Activated CD4-positive, CD25-positive, alpha-beta regulatory T cell treated with anti-CD3 and anti-CD28 coated beads, Interleukin-2, amount 50 U/mL, for 24 hours (primary cell): ENCODE measurements around the gene VSIG8.
A peak's percentile ranks its signal among the peaks of the same experiment; 100 is the strongest.
"Not testable (repeated sequence)": the region's sequence is repeated elsewhere in the genome, so short reads cannot be mapped to it uniquely, and the experiment has no call there.

Source experiments
- ATAC-seq, 2 donors: fragments of 150-1000 bp; cut with Tn5 transposase; one replicate each; pipeline ENCODE4 v1.10.0; 2021; ENCODE audit warnings: mild to moderate bottlenecking in 1 of 2, moderate library complexity in 1 of 2

VSIG8 gene

DNA sequence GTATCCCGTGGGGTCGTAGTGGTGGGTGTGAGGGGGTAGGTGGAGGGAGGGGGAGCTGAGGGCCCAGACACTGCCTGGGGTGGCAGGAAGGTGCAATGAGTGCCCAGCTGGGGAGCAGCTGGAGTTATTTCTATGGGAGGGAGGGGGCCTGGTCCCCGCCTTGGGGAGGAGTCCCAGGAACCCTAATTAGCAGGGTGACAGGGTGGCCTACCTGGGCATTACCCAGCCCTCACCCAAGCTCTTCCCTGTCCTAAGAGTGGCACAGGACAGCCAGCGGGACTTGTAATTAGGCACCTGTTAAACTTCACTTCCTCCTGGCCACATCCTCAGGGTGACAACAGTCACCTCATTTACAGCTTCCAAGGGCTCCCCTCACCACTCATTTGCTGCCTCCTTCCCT, at the start of gene VSIG8:
TSS of gene VSIG8 (minus strand) at position 101 of the 400 bp plus-strand sequence. CDS start 136 bp downstream, outside the sequence.
- ATAC-seq: no peak

- peak in 1 of 2 donors; percentile 34 for ATAC-seq
Observed at GRCh38 chr1:159911326-159912070, 49.0 kb upstream of the VSIG8 start.

GRCh38 chr1:159908031-159908940, 45.8 kb upstream of the VSIG8 start:
- ATAC-seq: no peak

GRCh38 chr1:159906960-159907359, 44.5 kb upstream of the VSIG8 start:
- no peak for ATAC-seq

DNA sequence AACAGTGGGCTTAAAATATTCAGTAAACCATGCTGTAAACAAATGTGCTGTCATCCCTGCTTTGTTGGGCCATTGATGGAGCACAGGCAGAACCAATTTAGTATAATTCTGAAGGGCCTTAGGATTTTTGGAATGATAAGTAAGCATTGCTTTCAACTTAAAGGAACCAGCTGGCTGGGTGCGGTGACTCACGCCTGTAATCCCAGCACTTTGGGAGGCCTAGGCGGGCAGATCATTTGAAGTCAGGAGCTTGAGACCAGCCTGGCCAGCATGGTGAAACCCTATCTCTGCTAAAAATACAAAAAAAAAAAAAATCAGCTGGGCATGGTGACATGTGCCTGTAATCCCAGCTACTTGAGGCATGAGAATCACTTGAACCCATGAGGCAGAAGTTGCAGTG, 41.6 kb upstream of the VSIG8 start:
- ATAC-seq: not testable (repeated sequence)

DNA sequence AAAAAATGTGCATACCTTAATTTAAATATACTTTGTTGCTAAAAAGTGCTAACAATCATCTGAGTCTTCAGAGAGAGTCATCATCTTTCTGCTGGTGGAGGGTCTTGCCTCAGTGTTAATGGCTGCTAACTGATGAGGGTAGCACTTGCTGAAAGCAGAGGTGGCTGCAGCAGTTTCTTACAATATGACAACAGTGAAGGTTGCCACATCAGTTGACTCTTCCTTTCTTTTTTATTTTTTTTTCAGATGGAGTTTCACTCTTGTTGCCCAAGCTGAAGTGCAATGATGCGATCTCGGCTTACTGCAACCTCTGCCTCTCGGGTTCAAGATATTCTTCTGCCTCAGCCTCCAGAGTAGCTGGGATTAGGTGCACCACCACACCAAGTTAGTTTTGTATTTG, 40.1 kb upstream of the VSIG8 start:
- ATAC-seq: no peak

DNA sequence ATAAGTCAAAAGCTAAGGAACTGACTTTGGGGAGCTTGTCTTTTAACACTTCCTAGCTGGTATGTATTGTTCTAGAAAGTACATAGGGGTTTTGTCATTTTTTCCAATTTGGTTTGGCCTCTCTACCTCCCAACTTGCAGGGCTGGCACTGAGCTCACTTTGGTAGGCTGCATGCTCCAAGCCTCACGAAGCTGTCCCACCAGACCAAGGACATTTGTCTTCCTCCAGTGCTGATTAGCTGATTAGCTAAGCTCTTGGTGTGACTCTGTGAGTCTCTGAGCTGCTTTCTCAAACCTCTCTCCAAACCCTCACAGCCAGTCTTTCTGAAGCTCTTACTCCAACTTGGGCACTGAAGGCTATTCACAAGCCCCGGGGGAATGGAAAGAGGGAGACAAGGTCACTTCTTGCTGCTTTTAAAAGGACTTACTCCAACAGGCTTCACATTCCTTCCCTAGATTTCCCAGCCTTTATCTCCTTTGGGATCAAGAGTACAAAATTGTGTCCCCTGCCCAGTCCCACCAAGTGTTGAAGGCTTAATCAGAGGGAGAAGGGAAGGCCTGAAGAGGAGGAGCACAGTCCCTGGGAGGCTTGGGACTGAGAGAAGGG, 38.4 kb upstream of the VSIG8 start:
- no peak for ATAC-seq

DNA sequence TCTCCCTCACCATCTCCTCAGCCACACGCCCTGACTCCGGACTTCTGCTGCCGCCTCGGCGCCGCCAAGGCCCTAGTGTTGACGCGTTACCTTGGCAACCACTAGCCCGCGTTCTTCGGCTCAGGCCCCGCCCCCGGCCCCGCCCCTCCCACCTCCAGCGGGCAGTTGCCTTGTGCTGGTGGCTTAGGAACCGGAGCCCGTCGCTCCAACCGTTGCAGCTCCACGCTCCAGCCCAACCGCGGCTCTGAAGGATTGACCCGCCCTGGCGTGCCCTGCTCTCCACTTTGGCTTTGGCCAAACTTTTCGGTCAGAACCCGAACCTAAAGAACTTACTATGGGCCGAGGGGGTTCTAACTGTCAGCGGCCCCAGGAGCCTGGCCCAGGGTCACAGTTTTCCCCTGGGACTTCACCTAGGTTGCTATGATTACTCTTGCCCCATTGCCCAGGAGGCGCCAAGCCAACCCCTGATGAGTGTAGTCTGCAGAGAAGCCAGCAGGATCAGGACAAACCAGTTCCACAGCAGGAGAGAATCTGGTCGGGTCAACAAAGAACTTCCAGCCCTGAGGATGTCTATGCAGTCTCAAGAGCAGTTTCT, 37.7 kb upstream of the VSIG8 start, which contains the start of gene CFAP45:
TSS of gene CFAP45 (minus strand) at position 80 of the 595 bp plus-strand sequence. CDS start at position 13, 67 bp downstream.
- ATAC-seq: no peak

- ATAC-seq: not testable (repeated sequence)
Observed at GRCh38 chr1:159899634-159900033, 37.2 kb upstream of the VSIG8 start.

DNA sequence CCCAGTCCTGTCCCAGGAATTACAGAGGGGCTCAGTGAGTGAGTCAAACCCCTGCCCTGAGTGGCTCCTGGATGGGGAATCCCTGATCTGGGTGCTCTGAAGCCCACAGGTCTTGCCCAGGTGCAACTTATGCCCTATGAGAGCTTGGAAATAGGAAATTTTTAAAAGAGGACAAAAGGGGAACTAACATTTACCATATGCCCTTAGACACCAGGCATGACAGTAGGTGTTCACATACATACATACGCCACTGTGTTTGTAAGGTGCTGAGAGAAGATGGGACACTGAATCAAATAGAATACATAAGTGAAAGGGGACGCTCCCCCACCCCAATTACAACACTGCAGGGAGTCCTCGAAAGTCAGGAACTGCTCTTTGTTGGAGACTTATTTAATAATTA, 36.1 kb upstream of the VSIG8 start:
- ATAC-seq: no peak

- no peak for ATAC-seq
Observed at GRCh38 chr1:159897962-159898361, 35.5 kb upstream of the VSIG8 start.

- ATAC-seq: no peak
Observed at GRCh38 chr1:159896546-159896930, 34.1 kb upstream of the VSIG8 start.

DNA sequence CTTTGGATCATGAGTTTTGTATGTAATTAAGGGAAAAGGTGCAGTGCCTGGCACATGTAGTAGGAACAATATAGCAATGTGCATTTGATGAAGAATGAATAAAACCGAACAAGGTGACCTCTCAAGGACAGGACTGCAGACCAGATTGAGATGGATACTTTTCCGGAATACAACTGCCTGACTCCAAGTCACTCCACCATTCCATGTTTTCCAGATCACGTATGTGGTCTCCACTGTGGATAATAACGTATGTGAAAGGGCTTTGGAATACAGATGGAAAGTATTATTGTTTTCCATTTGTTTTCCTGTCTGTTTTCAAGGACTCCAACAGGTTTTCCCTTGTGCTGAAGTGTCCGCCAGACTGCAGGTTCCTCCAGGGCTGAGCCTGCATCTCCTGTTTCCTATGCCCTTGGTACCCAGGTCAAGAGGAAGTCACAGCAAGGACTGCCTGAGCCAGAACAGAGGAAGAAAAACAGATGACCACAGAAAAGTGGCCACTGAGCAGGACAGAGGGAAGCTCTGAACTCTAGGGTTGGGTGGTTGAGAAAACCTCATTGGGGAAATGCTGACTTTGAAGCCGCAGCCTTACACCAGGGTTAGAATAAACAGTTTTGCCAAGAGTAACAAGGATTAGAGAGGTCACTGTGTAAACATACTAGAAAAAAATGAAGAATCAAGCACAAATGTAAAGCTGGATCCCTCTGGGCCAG, 33.5 kb upstream of the VSIG8 start:
- ATAC-seq: no peak

- no peak for ATAC-seq
Observed at GRCh38 chr1:159895286-159895685, 32.8 kb upstream of the VSIG8 start.

GRCh38 chr1:159892944-159893343, 30.5 kb upstream of the VSIG8 start:
- ATAC-seq: no peak

DNA sequence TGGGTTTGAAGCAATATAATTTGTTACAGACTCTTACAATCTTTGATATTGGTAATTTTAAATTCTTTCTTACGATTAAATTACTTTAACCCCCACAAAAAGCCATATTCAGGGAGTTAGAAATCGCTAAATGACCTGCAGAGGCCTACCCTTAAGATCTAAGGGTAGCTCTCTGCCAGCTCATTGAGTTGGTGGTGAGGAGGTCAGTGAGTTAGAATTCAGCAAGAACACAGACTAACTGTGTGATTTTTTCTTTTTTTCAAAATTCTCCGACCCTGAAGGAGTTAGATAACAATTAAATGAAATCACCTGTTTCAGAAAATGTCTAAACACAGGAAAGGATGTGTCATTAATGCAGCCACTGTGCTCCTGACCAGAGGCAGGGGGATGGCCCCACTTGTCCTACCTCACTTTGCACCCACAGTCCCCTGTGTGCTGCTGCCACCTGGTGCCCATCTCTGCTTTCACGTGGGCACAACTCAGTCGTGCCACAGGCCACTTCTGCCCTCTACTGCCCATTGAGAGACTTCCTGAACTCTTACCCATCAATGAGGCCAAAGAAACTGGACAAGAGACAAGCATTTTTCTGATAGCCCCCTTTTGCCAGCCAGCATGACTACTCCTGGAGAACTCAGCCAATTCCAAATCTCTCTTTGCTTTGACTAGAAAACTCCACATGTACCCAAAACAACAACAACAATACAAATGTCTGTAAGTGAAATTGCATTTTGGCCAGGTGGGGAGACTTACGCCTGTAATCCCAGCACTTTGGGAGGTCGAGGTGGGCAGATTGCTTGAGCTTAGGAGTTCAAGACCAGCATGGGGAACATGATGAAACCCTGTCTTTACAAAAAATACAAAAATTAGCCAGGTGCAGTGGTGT, 29.1 kb upstream of the VSIG8 start:
- peak; percentile 84 to 86 for ATAC-seq

DNA sequence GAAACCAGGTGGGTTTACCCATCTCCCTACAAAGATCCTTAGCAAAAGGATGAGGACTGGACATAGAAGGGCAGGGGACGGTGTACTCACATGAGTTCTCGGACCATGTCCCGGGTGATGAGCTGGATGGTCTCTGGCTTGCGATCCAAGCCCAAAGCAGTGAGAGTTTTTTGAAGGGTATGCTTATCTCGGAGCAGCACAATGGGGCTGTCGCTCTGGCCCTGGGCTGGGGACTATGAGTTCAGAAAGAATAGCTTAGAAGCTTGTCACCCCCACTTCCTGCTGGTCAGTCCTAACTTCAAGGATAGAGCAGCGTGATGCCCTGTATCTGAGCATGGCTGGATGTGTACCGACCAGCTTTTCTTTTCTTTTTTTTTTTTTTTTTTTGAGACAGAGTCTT, 27.9 kb upstream of the VSIG8 start:
- no peak for ATAC-seq

DNA sequence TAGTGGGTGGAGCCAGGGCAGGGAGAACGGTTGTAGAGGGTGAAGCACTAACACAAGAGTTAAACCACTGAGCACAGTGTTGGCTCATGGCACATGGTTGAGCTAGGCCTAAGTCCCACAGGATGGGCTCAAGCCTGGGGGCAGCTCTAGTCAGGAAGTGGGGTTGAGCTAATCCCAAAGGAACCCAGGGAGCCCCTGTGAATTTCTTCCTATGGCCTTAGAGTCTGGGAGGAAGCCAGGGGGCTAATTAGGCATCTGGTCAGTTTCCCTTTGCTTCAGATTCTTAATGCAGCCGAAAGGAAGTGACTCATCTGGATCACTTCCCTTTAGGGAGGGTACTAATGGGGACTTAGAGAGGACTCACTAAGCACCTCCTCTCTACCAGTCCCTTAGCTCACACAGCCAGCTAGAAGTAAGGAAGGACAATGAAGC, 27.4 kb upstream of the VSIG8 start:
- peak; percentile 61 to 73 for ATAC-seq

DNA sequence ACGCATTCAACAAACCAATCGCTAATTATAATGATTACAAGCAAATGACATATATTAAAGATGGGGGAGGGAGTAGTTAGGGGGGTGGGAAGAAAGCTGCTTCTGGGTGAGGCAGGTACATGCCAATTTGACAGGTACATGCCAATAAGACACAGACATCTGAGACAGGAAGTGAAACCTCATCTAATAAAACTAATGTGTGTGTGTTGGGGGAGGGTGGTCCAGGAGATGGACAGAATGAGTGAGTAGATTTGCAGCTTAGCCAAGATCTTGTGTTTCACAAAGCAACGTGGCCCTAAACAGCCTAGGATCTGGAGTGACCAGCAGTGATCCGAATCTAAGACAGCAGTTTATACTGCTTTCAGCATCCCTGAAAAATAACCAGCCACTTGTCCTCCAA, 26.7 kb upstream of the VSIG8 start:
- no peak for ATAC-seq

GRCh38 chr1:159884296-159884695, 21.8 kb upstream of the VSIG8 start:
- ATAC-seq: no peak

GRCh38 chr1:159883134-159883533, 20.7 kb upstream of the VSIG8 start:
- ATAC-seq: no peak
